ENCODE measurements around the gene PLPPR5. TPM values are rescaled to one million over a fixed set of nuclear protein-coding genes. Genes with fewer than 3 reads are reported as not detected.

PLPPR5 gene
- total and polyA plus RNA-seq, 2 of the 4 experiments (the other 2 are of a cell fraction), result under 0.01 to 0.05 TPM

DNA sequence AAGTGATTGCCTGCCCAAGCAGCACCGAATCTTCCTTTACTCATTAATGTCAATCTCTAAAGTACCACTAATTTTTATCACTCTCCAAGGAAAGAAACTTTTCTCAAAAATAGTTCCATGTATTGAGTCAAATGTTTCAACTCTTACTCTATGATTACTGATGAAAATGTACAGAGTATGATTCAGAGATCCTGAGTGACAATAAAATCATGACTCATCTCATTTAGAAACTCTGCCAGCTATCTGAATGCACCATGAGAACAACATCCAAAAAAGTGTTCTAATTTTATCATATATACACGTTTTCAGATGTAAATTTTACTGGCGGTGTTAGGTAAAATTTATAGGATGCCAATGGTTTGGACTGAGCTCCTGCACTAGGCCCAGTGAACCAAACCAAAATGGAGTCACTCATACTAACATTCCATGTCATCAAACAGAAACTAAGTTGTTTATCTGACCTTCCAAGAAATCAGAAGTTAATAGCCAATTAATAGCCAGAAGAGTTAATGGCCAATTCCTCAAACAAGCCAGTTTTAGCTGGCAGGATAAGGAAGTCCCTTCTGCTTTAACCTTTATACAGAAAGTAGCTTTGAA, 22.6 kb downstream of the PLPPR5 start:
- no peak for TF ChIP-seq MAZ (IDR thresholded peaks at IDR 0.05; ENCODE audit: borderline replicate concordance, low read depth, low read length)
- no peak for TF ChIP-seq CHD1 (IDR thresholded peaks at IDR 0.05; ENCODE audit: low read depth, low read length)
- no peak for TF ChIP-seq MXI1 (IDR thresholded peaks at IDR 0.05; ENCODE audit: borderline replicate concordance, low read depth, low read length)
- TF ChIP-seq RCOR1 (IDR thresholded peaks at IDR 0.05; ENCODE audit: insufficient replicate concordance, low read length), result no peak
- no peak for TF ChIP-seq RAD21 (IDR thresholded peaks at IDR 0.05; ENCODE audit: low read length)
- no peak for TF ChIP-seq POLR2A (IDR thresholded peaks at IDR 0.05; ENCODE audit: low read depth, low read length)
- TF ChIP-seq MAFK (IDR thresholded peaks at IDR 0.05; ENCODE audit: low read depth, low read length), result peak; percentile 55
- peak; percentile 78 for TF ChIP-seq NFE2L2 (IDR thresholded peaks at IDR 0.05; ENCODE audit: low read depth, low read length)
- TF ChIP-seq CEBPB (IDR thresholded peaks at IDR 0.05; ENCODE audit: low read depth, low read length), result no peak
- TF ChIP-seq SMC3 (IDR thresholded peaks at IDR 0.05; ENCODE audit: low read depth, low read length), result no peak
- TF ChIP-seq, protein P1, sequence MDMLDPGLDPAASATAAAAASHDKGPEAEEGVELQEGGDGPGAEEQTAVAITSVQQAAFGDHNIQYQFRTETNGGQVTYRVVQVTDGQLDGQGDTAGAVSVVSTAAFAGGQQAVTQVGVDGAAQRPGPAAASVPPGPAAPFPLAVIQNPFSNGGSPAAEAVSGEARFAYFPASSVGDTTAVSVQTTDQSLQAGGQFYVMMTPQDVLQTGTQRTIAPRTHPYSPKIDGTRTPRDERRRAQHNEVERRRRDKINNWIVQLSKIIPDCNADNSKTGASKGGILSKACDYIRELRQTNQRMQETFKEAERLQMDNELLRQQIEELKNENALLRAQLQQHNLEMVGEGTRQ (IDR thresholded peaks at IDR 0.05; ENCODE audit: low read depth, low read length), result no peak
- TF ChIP-seq BHLHE40 (IDR thresholded peaks at IDR 0.05; ENCODE audit: low read depth, low read length), result peak; percentile 19; the same call in 1 of the 2 replicates
- TF ChIP-seq, protein P2, sequence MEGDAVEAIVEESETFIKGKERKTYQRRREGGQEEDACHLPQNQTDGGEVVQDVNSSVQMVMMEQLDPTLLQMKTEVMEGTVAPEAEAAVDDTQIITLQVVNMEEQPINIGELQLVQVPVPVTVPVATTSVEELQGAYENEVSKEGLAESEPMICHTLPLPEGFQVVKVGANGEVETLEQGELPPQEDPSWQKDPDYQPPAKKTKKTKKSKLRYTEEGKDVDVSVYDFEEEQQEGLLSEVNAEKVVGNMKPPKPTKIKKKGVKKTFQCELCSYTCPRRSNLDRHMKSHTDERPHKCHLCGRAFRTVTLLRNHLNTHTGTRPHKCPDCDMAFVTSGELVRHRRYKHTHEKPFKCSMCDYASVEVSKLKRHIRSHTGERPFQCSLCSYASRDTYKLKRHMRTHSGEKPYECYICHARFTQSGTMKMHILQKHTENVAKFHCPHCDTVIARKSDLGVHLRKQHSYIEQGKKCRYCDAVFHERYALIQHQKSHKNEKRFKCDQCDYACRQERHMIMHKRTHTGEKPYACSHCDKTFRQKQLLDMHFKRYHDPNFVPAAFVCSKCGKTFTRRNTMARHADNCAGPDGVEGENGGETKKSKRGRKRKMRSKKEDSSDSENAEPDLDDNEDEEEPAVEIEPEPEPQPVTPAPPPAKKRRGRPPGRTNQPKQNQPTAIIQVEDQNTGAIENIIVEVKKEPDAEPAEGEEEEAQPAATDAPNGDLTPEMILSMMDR (conservative IDR thresholded peaks at IDR 0.05; ENCODE audit: low read depth, low read length), result no peak
- TF ChIP-seq, protein P3, sequence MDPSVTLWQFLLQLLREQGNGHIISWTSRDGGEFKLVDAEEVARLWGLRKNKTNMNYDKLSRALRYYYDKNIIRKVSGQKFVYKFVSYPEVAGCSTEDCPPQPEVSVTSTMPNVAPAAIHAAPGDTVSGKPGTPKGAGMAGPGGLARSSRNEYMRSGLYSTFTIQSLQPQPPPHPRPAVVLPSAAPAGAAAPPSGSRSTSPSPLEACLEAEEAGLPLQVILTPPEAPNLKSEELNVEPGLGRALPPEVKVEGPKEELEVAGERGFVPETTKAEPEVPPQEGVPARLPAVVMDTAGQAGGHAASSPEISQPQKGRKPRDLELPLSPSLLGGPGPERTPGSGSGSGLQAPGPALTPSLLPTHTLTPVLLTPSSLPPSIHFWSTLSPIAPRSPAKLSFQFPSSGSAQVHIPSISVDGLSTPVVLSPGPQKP (IDR thresholded peaks at IDR 0.05; ENCODE audit: borderline replicate concordance, low read depth, low read length), result no peak
- TF ChIP-seq RFX5 (IDR thresholded peaks at IDR 0.05; ENCODE audit: low read depth, low read length), result no peak
- TF ChIP-seq FOS (IDR thresholded peaks at IDR 0.05; ENCODE audit: low read depth, low read length), result peak; percentile 86
- H3K4me2 ChIP-seq (ENCODE audit: low read depth, low read length), result no peak overlapping the region
- H3K18ac ChIP-seq (ENCODE audit: low read depth, low read length), result no peak overlapping the region
- no peaks in the 10 kb centered on the region for H3K4me1 ChIP-seq (ENCODE audit: control insufficient read depth, insufficient read depth, low read length)
- H3K4me3 ChIP-seq (ENCODE audit: insufficient read depth, low read depth, low read length), result no peak overlapping the region
- H3K23ac ChIP-seq (ENCODE audit: low read depth, low read length), result no peak overlapping the region
- BruUV-seq (replicated peaks), result no TSS peak
- intact Hi-C loops (cut with micrococcal nuclease), result no loop called here
- H3K14ac ChIP-seq (replicated peaks; ENCODE audit: low read depth, low read length), result no peak overlapping the region
- no peak overlapping the region for H3K27ac ChIP-seq (ENCODE audit: insufficient read depth, low read length)
- no peak overlapping the region for H2AFZ ChIP-seq (replicated peaks; ENCODE audit: low read length, poor library complexity)
- H4K5ac ChIP-seq (ENCODE audit: low read depth, low read length), result no peak overlapping the region
- no peaks in the 10 kb centered on the region for H3K9me1 ChIP-seq (ENCODE audit: insufficient read depth, low read length)
- peak; percentile 27; the same call in 1 of the 2 replicates for ATAC-seq (ENCODE audit: low read depth)
- H3K4ac ChIP-seq (ENCODE audit: low read depth, low read length), result no peak overlapping the region
- H3K79me1 ChIP-seq (ENCODE audit: low read depth in 1 of 2, low read length in 2 of 2), result no peaks in the 10 kb centered on the region
- no peak overlapping the region for H2BK15ac ChIP-seq (ENCODE audit: low read depth, low read length)
- no peaks in the 10 kb centered on the region for H4K20me1 ChIP-seq (ENCODE audit: insufficient read depth, low read length)
- dilution Hi-C loops (cut with HindIII; ENCODE audit: low sequenced_read_pairs, unreplicated experiment), result no loop called here
- H2BK120ac ChIP-seq (ENCODE audit: low read depth, low read length), result no peak overlapping the region
- H2AK5ac ChIP-seq (ENCODE audit: low read depth, low read length), result no peak overlapping the region
- no peak overlapping the region for H3K56ac ChIP-seq (ENCODE audit: extremely low read depth, insufficient read depth, low read length)
- DNase-seq, result peak; percentile 62
- no CpG with 5 or more reads among the region's 3 CpGs for WGBS, 2 experiments (ENCODE audit: extremely low coverage in 2 of 2, insufficient read length in 1 of 2)
- peaks cover 3% of the 10 kb centered on the region; the same call in 1 of the 2 replicates for H3K9me3 ChIP-seq (ENCODE audit: control insufficient read depth, insufficient read depth, low read length)
- ChIA-PET CTCF (no interaction called here), POLR2A (ENCODE audit: unreplicated experiment) (no interaction called here)
- H3K9ac ChIP-seq (ENCODE audit: low read depth, low read length), result no peak overlapping the region
- in situ Hi-C loops (cut with MboI; ENCODE audit: low sequenced_read_pairs), result no loop called here
- H3K27me3 ChIP-seq (ENCODE audit: control insufficient read depth, insufficient read depth, low read length), result no peaks in the 10 kb centered on the region
- no peak overlapping the region for H4K91ac ChIP-seq (ENCODE audit: insufficient read depth, low read depth, low read length)
- no peak overlapping the region for H2BK20ac ChIP-seq (ENCODE audit: low read depth, low read length)
- no peak overlapping the region for H2AK9ac ChIP-seq (replicated peaks; ENCODE audit: low read depth, low read length, poor library complexity)
- no peaks in the 10 kb centered on the region for H3K36me3 ChIP-seq (ENCODE audit: control insufficient read depth, insufficient read depth, low read length)
- no peak overlapping the region for H4K8ac ChIP-seq (ENCODE audit: low read depth in 2 of 2, low read length in 2 of 2)
- H2BK5ac ChIP-seq (ENCODE audit: low read depth, low read length, poor library complexity, severe bottlenecking), result no peak overlapping the region
